ENCODE results near the gene ERFL.
"Not testable (repeated sequence)": the region's sequence is repeated elsewhere in the genome, so short reads cannot be mapped to it uniquely, and the experiment has no call there.

Gene ERFL

DNA sequence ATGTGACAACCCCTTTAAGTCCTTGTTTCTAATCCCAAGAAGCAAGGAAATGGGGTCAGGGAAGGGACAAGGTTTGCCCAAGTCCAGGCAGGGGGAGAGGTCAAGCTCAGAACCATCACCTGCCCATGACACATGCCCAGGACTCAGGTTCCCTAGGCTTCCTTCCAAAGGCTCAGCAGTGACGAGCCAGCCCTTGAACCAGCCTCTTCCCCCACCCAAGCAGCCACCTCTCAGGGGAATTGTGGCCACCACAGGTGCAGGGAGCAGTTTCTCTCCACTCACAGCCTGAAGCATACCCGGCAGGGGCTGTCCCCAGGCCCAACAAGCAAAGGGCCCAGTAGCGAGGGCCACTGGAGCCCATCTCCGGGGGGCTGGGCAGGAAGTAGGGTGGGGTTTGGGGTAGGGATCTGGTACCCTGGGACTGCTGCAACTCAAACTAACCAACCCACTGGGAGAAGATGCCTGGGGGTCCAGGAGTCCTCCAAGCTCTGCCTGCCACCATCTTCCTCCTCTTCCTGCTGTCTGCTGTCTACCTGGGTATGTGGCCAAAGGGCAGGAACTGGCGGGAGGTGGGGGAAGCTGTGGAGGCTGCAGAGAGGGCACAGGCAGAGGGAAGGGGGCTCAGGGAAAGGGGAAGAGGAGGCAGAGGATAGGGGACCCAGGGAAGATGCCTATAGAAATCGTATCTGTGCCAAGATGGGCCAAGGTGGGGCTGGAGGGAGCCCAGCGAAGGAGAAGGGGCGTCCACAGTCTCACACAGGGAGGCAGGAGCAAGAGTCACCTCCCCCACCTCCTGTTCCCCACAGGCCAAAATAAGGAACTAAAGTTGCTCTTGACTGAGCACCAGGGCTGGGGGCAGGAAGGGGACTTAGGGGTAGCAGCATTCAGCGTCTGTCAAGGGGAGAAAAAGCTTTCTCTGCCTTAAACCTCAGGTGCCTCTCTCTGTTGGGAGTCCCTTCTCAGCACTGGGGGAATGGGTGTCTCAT, 51.1 kb downstream of the ERFL start, which contains the start of gene CD79A:
Gene CD79A (plus strand): TSS at position 433 of the 986 bp plus-strand sequence. CDS start 26 bp downstream, at position 459.
- H3K9me3 ChIP-seq (ENCODE audit: control insufficient read depth, insufficient read depth, low read depth, low read length): no peaks in the 10 kb centered on the region
- H3K4me1 ChIP-seq (ENCODE audit: control insufficient read depth, insufficient read depth, low read length): no peaks in the 10 kb centered on the region
- H3K4me3 ChIP-seq (ENCODE audit: low read depth, low read length): no peak within 1 kb of the TSS
- TF ChIP-seq GLIS1 (tag by site-specific recombination; IDR thresholded peaks at IDR 0.05): peak; percentile 24; the same call in 1 of the 2 replicates
- TF ChIP-seq GFI1B (tag by site-specific recombination; IDR thresholded peaks at IDR 0.05): no peak
- H3K36me3 ChIP-seq (ENCODE audit: control insufficient read depth in 2 of 2, insufficient read depth in 1 of 2, low read length in 2 of 2): peaks cover 0 to 2% of the 10 kb centered on the region in 2 experiments; a peak in 2 of 3 replicates
- POLR2A ChIA-PET: interaction anchor here (0.5 to 1.7 kb wide), 5 partner anchors 11 to 72 kb away, joined by 3 to 4 read pairs (median 3); partner anchors contain the start of gene RPS19
- CTCF ChIA-PET: interaction anchor here (0.7 to 5.9 kb wide), 4 partner anchors 10 to 236 kb away, joined by 3 to 73 read pairs (median 6); partner anchors contain the start of gene RABAC1
- H3K27ac ChIP-seq (ENCODE audit: extremely low read depth, low read depth, low read length): no peak within 1 kb of the TSS

DNA sequence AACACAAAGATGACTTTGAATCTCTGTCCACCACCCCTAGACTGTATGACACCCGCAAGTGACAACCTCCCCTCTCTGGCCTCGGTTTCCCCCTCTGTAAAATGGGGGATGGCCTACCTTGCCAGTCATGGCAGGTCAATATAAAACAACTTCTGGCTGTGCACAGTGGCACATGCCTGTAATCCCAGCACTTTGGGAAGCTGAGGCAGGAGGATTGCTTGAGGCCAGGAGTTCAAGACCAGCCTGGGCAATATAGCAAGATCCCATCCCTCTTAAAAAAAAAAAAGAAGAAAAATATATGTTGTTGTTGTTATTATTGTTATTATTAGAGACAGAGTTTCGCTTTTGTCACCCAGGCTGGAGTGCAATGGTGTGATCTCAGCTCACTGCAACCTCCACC, 52.3 kb downstream of the ERFL start:
- peak; percentile 97 for TF ChIP-seq ZNF121 (tag by site-specific recombination; IDR thresholded peaks at IDR 0.05)
- POLR2A ChIA-PET: interaction anchor here (0.6 to 1.7 kb wide), 8 partner anchors 8 to 78 kb away, joined by 3 to 7 read pairs (median 4); partner anchors contain the start of gene RPS19
- H3K9me3 ChIP-seq (ENCODE audit: control insufficient read depth, insufficient read depth, low read depth, low read length); H3K27ac ChIP-seq (ENCODE audit: extremely low read depth, low read depth, low read length); H3K4me1 ChIP-seq (ENCODE audit: control insufficient read depth, insufficient read depth, low read length); H3K4me3 ChIP-seq (ENCODE audit: low read depth, low read length): not testable (repeated sequence)
- peaks cover 6 to 14% of the 10 kb centered on the region in 2 experiments; a peak in 2 of 3 replicates for H3K36me3 ChIP-seq (ENCODE audit: control insufficient read depth in 2 of 2, insufficient read depth in 1 of 2, low read length in 2 of 2)
- CTCF ChIA-PET: interaction anchor here (0.9 to 5.9 kb wide), 3 partner anchors 11 to 82 kb away, joined by 3 to 73 read pairs (median 6); partner anchors contain the start of gene RABAC1

DNA sequence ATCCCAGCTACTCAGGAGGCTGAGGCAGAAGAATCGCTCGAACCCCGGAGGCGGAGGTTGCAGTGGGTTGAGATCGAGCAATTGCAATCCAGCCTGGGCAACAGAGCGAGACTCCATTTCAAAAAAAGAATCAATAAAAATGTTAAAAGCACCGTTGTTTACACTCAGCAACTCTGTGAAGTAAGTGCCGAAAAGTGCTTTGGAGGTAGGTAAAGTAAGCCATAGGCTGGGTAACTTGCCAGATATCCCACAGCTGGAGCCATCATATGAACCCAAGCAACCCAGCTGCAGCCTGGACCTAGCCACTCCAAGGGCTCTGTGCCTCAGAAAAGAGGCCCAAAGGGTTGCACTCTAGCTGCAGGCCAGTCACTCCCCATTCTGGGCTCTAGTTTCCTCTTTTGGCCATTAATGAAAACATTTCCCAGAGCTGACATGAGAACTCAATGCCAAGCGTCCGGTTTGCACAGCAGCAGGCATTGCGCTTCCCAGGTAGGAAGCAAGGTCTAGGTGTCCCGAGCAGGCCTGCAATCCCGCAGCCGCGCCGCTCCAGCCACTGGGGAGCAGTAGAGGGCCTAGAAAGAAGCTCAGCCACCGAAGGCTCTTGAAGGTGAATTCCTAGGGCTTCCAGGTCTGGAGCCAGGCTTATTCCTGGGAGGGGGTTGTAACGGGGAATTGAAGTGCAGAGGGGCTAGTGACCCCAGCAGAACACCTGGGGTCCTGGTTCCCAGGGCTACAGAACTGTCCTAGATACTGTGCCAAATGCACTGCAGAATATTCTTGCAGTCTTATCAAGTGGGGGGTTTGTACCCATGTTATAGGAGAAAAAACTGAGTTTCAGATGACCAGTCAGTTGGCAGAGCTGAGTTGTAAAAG, 55.2 kb downstream of the ERFL start:
- peaks cover 35 to 43% of the 10 kb centered on the region in 2 experiments for H3K36me3 ChIP-seq (ENCODE audit: control insufficient read depth in 2 of 2, insufficient read depth in 1 of 2, low read length in 2 of 2)
- no peaks in the 10 kb centered on the region; the same call in 1 of the 2 replicates for H3K4me1 ChIP-seq (ENCODE audit: control insufficient read depth, insufficient read depth, low read length)
- no peak overlapping the region for H3K27ac ChIP-seq (ENCODE audit: extremely low read depth, low read depth, low read length)
- H3K4me3 ChIP-seq (ENCODE audit: low read depth, low read length): no peak overlapping the region
- ChIA-PET CTCF (interaction anchor here (0.6 to 5.9 kb wide), 28 partner anchors 8 to 1431 kb away, joined by 3 to 73 read pairs (median 5); partner anchors contain the start of genes RABAC1 and RPS19), POLR2A (interaction anchor here (0.5 to 7.2 kb wide), 19 partner anchors 9 to 1651 kb away, joined by 3 to 118 read pairs (median 5); partner anchors contain the start of genes ARHGEF1, RABAC1 and RPS19)
- no peaks in the 10 kb centered on the region for H3K9me3 ChIP-seq (ENCODE audit: control insufficient read depth, insufficient read depth, low read depth, low read length)
- TF ChIP-seq ZNF133 (tag by site-specific recombination; IDR thresholded peaks at IDR 0.05): no peak
- 0 out of 2 replicates have a peak, but pooled peaks have one; percentile 71 for TF ChIP-seq ZEB2 (tag by site-specific recombination; IDR thresholded peaks at IDR 0.05)
- no peak for TF ChIP-seq TCF7L2 (IDR thresholded peaks at IDR 0.05; ENCODE audit: borderline replicate concordance, low read depth, low read length)
- no peak for TF ChIP-seq ZNF48 (tag by site-specific recombination; IDR thresholded peaks at IDR 0.05)
- TF ChIP-seq, protein P1, sequence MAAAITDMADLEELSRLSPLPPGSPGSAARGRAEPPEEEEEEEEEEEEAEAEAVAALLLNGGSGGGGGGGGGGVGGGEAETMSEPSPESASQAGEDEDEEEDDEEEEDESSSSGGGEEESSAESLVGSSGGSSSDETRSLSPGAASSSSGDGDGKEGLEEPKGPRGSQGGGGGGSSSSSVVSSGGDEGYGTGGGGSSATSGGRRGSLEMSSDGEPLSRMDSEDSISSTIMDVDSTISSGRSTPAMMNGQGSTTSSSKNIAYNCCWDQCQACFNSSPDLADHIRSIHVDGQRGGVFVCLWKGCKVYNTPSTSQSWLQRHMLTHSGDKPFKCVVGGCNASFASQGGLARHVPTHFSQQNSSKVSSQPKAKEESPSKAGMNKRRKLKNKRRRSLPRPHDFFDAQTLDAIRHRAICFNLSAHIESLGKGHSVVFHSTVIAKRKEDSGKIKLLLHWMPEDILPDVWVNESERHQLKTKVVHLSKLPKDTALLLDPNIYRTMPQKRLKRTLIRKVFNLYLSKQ (tag by site-specific recombination; IDR thresholded peaks at IDR 0.05; ENCODE audit: borderline replicate concordance): no peak
- TF ChIP-seq ZNF660 (tag by site-specific recombination; IDR thresholded peaks at IDR 0.05): peak; percentile 80
- TF ChIP-seq ZNF624 (tag by site-specific recombination; IDR thresholded peaks at IDR 0.05): no peak
- TF ChIP-seq, protein P2, sequence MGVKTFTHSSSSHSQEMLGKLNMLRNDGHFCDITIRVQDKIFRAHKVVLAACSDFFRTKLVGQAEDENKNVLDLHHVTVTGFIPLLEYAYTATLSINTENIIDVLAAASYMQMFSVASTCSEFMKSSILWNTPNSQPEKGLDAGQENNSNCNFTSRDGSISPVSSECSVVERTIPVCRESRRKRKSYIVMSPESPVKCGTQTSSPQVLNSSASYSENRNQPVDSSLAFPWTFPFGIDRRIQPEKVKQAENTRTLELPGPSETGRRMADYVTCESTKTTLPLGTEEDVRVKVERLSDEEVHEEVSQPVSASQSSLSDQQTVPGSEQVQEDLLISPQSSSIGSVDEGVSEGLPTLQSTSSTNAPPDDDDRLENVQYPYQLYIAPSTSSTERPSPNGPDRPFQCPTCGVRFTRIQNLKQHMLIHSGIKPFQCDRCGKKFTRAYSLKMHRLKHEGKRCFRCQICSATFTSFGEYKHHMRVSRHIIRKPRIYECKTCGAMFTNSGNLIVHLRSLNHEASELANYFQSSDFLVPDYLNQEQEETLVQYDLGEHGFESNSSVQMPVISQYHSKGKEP (tag by site-specific recombination; IDR thresholded peaks at IDR 0.05): peak; percentile 89
- no peak; the same call in 1 of the 2 replicates for TF ChIP-seq ZNF76 (tag by site-specific recombination; IDR thresholded peaks at IDR 0.05; ENCODE audit: borderline replicate concordance, low read depth)
- TF ChIP-seq ZNF335 (tag by site-specific recombination; conservative IDR thresholded peaks at IDR 0.05): peak; percentile 60
- TF ChIP-seq ZNF776 (tag by site-specific recombination; IDR thresholded peaks at IDR 0.05; ENCODE audit: borderline replicate concordance): no peak
- TF ChIP-seq, protein P3, sequence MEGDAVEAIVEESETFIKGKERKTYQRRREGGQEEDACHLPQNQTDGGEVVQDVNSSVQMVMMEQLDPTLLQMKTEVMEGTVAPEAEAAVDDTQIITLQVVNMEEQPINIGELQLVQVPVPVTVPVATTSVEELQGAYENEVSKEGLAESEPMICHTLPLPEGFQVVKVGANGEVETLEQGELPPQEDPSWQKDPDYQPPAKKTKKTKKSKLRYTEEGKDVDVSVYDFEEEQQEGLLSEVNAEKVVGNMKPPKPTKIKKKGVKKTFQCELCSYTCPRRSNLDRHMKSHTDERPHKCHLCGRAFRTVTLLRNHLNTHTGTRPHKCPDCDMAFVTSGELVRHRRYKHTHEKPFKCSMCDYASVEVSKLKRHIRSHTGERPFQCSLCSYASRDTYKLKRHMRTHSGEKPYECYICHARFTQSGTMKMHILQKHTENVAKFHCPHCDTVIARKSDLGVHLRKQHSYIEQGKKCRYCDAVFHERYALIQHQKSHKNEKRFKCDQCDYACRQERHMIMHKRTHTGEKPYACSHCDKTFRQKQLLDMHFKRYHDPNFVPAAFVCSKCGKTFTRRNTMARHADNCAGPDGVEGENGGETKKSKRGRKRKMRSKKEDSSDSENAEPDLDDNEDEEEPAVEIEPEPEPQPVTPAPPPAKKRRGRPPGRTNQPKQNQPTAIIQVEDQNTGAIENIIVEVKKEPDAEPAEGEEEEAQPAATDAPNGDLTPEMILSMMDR (tag by site-specific recombination; IDR thresholded peaks at IDR 0.05): peak; percentile 90
- no peak for TF ChIP-seq ZNF354C (tag by site-specific recombination; IDR thresholded peaks at IDR 0.05; ENCODE audit: borderline replicate concordance, low read depth)
- TF ChIP-seq MYNN (tag by site-specific recombination; IDR thresholded peaks at IDR 0.05; ENCODE audit: borderline replicate concordance): no peak
- TF ChIP-seq ZNF501 (tag by site-specific recombination; IDR thresholded peaks at IDR 0.05): no peak
- no peak for TF ChIP-seq KLF16 (tag by site-specific recombination; IDR thresholded peaks at IDR 0.05)
- TF ChIP-seq OVOL3 (tag by site-specific recombination; IDR thresholded peaks at IDR 0.05): no peak
- TF ChIP-seq WT1 (tag by site-specific recombination; IDR thresholded peaks at IDR 0.05): peak; percentile 54; the same call in 1 of the 2 replicates
- TF ChIP-seq REPIN1 (tag by site-specific recombination; IDR thresholded peaks at IDR 0.05; ENCODE audit: low read depth): 0 out of 2 replicates have a peak, but pooled peaks have one; percentile 2
